Left lung (tissue), 10 donors: ENCODE measurements around the gene AZGP1. TPM values are rescaled to one million over a fixed set of nuclear protein-coding genes. Genes with fewer than 3 reads are reported as not detected.
"Not testable (repeated sequence)": the region's sequence is repeated elsewhere in the genome, so short reads cannot be mapped to it uniquely, and the experiment has no call there.

Source experiments
- ATAC-seq: fragments of 200-7000 bp; cut with Tn5 transposase; one replicate; pipeline ENCODE4 v1.9.1; 2020; ENCODE audit warnings: moderate library complexity
- DNase-seq, 4 donors: peaks; one replicate each; pipeline ENCODE4 v3.0.0-alpha.2; 2013 to 2020
- H3K27ac ChIP-seq, 2 donors: fragments of 200-600 bp; sonication (generic) in 1 of 2; one replicate each; pipeline versions ENCODE4 v1.5.0 to v1.8.0; 2020 to 2021
- H3K27me3 ChIP-seq, 2 donors: fragments of 200-600 bp; sonication (generic) in 1 of 2; one replicate each; pipeline versions ENCODE4 v1.5.0 to v1.8.0; 2020 to 2021
- H3K36me3 ChIP-seq, 2 donors: fragments of 200-600 bp; sonication (generic) in 1 of 2; one replicate each; pipeline versions ENCODE4 v1.5.0 to v1.8.0; 2020 to 2021
- H3K4me1 ChIP-seq, 2 donors: fragments of 200-600 bp; one replicate each; pipeline ENCODE4 v1.8.0; 2021
- H3K4me3 ChIP-seq, 2 donors: fragments of 200-600 bp; sonication (generic) in 1 of 2; one replicate each; pipeline versions ENCODE4 v1.5.0 to v1.8.0; 2020 to 2021; ENCODE audit warnings: mild to moderate bottlenecking in 1 of 2
- H3K9me3 ChIP-seq, 2 donors: fragments of 200-600 bp; sonication (generic) in 1 of 2; one replicate each; pipeline versions ENCODE4 v1.5.0 to v1.8.0; 2020 to 2021
- CTCF ChIP-seq, 2 donors: fragments of 200-600 bp; sonication (generic) in 1 of 2; IDR thresholded peaks; one replicate each; pipeline versions ENCODE4 v1.5.0 to v1.8.0; 2021; ENCODE audit warnings: antibody characterized with exemption in 2 of 2
- intact Hi-C, 2 donors: fragments of 100-400 bp; cut with DNase I; formaldehyde crosslinking; loops; one replicate each; pipeline versions ENCODE4 v1.11.2 to v1.14.2; 2022
- polyA plus RNA-seq, 6 donors: library from polyadenylated mRNA; unstranded; fragments of 120-200 nt; gene quantifications; one replicate each; pipeline ENCODE4 v1.2.1, GENCODE V29; 2013; ENCODE audit not compliant: insufficient read length in 6 of 6
- total RNA-seq, 2 donors: library from RNA; stranded (reverse); fragmentation: NEBNext Ultra II Directional; extraction: Animal tissue kit (Norgen Biotek cat#: 25700); gene quantifications; one replicate each; pipeline ENCODE4 v1.2.1, GENCODE V29; 2021
- donor health status: DM: no; HTN: yes; CAD: no.
- donor health status: DM: no; HTN: no; CAD: no.

The AZGP1 gene
- total and polyA plus RNA-seq, 8 donors = 0.29 to 110 (median 1.2) TPM

- intact Hi-C loops = loop anchor here in 1 of 2 donors (10.0 kb wide), 1 partner anchor 50 kb away; the partner anchor contains the start of gene GJC3
- Histone ChIP-seq H3K9me3 (no peaks in the 10 kb centered on the region), H3K36me3 (no peaks in the 10 kb centered on the region), H3K4me3 (no peak overlapping the region), H3K4me1 (no peaks in the 10 kb centered on the region), H3K27ac (no peak overlapping the region), H3K27me3 (no peaks in the 10 kb centered on the region)
- ATAC-seq (no peak), DNase-seq (no peak)
- no peak for TF ChIP-seq CTCF (IDR thresholded peaks at IDR 0.05)
These were observed 1.1 kb downstream of the AZGP1 start for GRCh38 chr7:99974681-99975080.

- not testable (repeated sequence) for H3K36me3 ChIP-seq, H3K4me1 ChIP-seq, H3K27me3 ChIP-seq, H3K9me3 ChIP-seq, H3K27ac ChIP-seq, ATAC-seq, DNase-seq, H3K4me3 ChIP-seq
- intact Hi-C loops = loop anchor here in 1 of 2 donors (10.0 kb wide), 1 partner anchor 49 kb away; the partner anchor contains the start of gene GJC3
These were observed 2.0 kb downstream of the AZGP1 start for GRCh38 chr7:99973817-99974216.

GRCh38 chr7:99971242-99971641 is 4.6 kb downstream of the AZGP1 start:
- no peak for TF ChIP-seq CTCF (IDR thresholded peaks at IDR 0.05)

GRCh38 chr7:99969813-99970212 is 6.0 kb downstream of the AZGP1 start:
- DNase-seq (peak in 1 of 4 donors; percentile 24), ATAC-seq (peak; percentile 95)
- intact Hi-C loops = loop anchor here in 1 of 2 donors (10.0 kb wide), 1 partner anchor 45 kb away; the partner anchor contains the start of gene GJC3
- not testable (repeated sequence) for H3K9me3 ChIP-seq, H3K36me3 ChIP-seq, H3K4me3 ChIP-seq, H3K27ac ChIP-seq, H3K4me1 ChIP-seq
- H3K27me3 ChIP-seq = peaks cover 0 to 11% of the 10 kb centered on the region in 2 donors

More at GRCh38 chr7:99971242-99971641, 4.6 kb downstream of the AZGP1 start:
- no peaks in the 10 kb centered on the region for H3K4me1 ChIP-seq
- H3K4me3 ChIP-seq = no peak overlapping the region
- no peaks in the 10 kb centered on the region for H3K9me3 ChIP-seq
- ATAC-seq (no peak), DNase-seq (no peak)
- intact Hi-C loops = loop anchor here in 1 of 2 donors (10.0 kb wide), 1 partner anchor 46 kb away; the partner anchor contains the start of gene GJC3
- H3K27ac ChIP-seq = no peak overlapping the region
- no peaks in the 10 kb centered on the region for H3K27me3 ChIP-seq
- no peaks in the 10 kb centered on the region for H3K36me3 ChIP-seq

DNA sequence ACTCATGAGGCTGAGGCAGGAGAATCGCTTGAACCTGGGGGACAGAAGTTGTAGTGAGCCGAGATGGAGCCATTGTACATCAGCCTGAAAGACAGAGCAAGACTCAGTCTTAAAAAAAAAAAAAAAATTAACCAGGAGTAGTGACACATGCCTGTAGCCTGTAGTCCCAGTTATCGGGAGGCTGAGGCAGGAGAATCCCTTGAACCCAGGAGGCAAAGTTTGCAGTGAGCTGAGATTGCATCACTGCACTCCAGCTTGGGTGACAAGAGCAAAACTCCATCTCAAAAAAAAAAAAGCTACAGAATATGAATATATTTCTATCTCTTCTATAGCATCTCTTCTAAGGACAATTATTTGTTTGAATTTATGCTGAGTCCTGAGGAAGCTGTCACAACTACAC is 6.5 kb downstream of the AZGP1 start:
- ATAC-seq (peak; percentile 21), DNase-seq (no peak)
- no peak for TF ChIP-seq CTCF (IDR thresholded peaks at IDR 0.05)
- Histone ChIP-seq H3K27ac (no peak overlapping the region), H3K4me1 (no peaks in the 10 kb centered on the region), H3K27me3 (peaks cover 0 to 16% of the 10 kb centered on the region in 2 donors), H3K9me3 (no peaks in the 10 kb centered on the region), H3K4me3 (no peak overlapping the region), H3K36me3 (no peaks in the 10 kb centered on the region)
- intact Hi-C loops = no loop called here

DNA sequence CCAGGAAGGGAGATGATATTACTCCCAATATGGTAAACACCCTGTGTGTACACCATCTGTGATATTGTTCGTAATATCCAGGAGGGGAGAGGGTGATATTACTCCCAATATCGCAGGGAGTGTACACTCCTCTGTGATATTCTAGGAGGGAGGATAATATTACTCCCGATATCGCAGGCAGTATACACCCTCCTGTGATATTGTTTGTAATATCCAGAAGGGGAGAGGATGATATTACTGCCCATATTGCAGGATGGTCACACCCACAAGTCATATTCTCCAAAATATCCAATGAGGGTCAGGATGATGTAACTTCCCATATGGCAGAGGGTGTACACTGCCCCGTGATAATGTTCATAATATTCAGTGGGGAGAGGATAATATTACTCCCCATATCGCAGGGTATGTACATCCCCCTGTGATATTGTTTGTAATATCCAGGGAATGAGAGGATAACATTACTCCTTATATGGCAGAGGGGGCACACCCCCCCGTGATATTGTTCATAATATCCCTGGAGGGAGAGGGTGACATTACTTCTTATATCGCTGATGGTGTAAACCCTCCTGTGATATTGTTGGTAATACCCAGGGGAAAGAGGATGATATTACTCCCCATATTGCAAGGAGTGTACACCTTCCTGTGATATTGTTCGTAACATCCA is 17.1 kb downstream of the AZGP1 start:
- peaks cover 5 to 62% of the 10 kb centered on the region in 2 donors for H3K27me3 ChIP-seq
- H3K9me3 ChIP-seq = no peaks in the 10 kb centered on the region
- DNase-seq = no peak
- H3K36me3 ChIP-seq = no peaks in the 10 kb centered on the region
- H3K27ac ChIP-seq = no peak overlapping the region
- no peak overlapping the region for H3K4me3 ChIP-seq
- ATAC-seq = no peak
- intact Hi-C loops = no loop called here
- TF ChIP-seq CTCF (IDR thresholded peaks at IDR 0.05) = no peak
- H3K4me1 ChIP-seq = peaks cover 0 to 4% of the 10 kb centered on the region in 2 donors
